ENCODE results near the gene ATP13A2. TPM values are rescaled to one million over a fixed set of nuclear protein-coding genes. Genes with fewer than 3 reads are reported as not detected.

Gene ATP13A2
- total and polyA plus RNA-seq, 8 donors: 11.1 to 249 (median 24.8) TPM

DNA sequence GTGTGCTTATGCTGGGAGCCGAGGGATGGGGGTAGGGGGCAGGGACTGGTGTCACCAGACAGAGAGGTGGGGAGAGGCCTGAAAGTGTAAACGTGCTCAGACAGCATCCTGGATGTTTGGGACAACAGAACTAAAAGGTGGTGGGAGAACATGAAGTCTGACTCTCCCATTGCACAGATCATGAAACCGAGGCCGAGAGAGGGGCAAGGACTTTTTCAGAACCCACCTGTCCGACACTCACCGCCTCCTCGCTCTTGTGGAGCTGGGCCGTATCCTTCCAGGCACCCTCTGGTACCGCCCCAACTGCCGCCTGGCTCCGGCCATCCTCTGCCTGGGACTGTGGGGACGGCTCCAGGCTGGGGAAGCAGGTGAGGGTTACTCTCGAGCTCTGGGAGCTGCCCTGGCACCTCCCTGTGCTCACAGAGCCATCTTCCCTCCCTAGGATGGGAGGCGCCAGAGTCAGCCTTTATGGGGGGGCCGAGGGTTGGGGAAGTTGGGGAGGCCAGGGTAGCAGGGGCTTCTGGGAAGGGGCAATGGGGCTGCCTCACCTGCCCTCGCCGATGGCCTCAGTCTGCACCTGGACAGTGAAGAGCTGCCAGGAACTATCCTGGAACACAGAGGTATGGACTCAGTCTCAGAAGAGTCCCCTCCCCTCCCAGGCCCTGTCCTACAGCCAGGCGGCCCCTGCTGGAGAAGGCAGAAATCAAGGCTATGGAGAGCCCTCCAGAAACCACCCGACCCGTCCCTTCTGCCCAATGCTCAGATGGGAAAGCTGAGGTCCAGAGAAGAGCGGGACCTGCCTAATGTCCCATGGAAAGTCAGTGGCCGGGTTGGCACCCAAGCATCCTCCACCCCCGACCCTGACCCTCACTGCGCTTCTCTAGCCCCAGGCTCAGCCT, 7.0 kb downstream of the ATP13A2 start:
- intact Hi-C loops (cut with DNase I; ENCODE audit: low total_unique reads): no loop called here
- peaks cover under 1 to 7% (median 3%) of the 10 kb centered on the region in 4 donors for H3K4me1 ChIP-seq
- peaks cover 36 to 74% (median 66%) of the 10 kb centered on the region in 4 donors for H3K36me3 ChIP-seq
- H3K27ac ChIP-seq: no peak overlapping the region
- H3K9me3 ChIP-seq: no peaks in the 10 kb centered on the region
- no peaks in the 10 kb centered on the region for H3K27me3 ChIP-seq
- DNase-seq: no peak
- no peak for TF ChIP-seq POLR2AphosphoS5 (IDR thresholded peaks at IDR 0.05)
- TF ChIP-seq, protein P1, sequence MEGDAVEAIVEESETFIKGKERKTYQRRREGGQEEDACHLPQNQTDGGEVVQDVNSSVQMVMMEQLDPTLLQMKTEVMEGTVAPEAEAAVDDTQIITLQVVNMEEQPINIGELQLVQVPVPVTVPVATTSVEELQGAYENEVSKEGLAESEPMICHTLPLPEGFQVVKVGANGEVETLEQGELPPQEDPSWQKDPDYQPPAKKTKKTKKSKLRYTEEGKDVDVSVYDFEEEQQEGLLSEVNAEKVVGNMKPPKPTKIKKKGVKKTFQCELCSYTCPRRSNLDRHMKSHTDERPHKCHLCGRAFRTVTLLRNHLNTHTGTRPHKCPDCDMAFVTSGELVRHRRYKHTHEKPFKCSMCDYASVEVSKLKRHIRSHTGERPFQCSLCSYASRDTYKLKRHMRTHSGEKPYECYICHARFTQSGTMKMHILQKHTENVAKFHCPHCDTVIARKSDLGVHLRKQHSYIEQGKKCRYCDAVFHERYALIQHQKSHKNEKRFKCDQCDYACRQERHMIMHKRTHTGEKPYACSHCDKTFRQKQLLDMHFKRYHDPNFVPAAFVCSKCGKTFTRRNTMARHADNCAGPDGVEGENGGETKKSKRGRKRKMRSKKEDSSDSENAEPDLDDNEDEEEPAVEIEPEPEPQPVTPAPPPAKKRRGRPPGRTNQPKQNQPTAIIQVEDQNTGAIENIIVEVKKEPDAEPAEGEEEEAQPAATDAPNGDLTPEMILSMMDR (IDR thresholded peaks at IDR 0.05): no peak
- no peak for TF ChIP-seq POLR2A (IDR thresholded peaks at IDR 0.05)
- TF ChIP-seq EP300 (IDR thresholded peaks at IDR 0.05): no peak
- H3K4me3 ChIP-seq: no peak overlapping the region
- WGBS, 5 donors: 93 to 95% (median 94%) methylated on average over 20 to 24 of the region's 24 CpGs

DNA sequence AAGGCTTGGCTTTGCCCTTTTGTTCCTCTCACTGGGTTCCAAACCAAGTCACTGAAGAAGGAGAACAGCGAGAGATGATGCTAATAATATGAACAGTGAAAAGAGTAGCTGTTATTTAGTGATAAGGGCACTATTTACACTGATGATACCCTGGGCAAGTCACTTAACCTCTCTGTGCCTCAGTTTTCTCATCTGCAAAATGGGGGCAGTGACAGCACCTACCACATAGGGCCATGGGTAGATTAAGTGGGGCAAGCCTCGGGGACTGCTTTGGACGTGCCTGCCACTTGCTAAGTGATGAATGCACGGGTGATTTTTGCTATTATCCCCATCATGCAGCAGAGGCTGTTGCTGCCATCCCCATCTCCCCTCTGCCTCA, 9.2 kb downstream of the ATP13A2 start:
- TF ChIP-seq POLR2A (IDR thresholded peaks at IDR 0.05): no peak
- TF ChIP-seq POLR2AphosphoS5 (IDR thresholded peaks at IDR 0.05): no peak
- TF ChIP-seq EP300 (IDR thresholded peaks at IDR 0.05): no peak
- TF ChIP-seq, protein P1 (IDR thresholded peaks at IDR 0.05): no peak
- Histone ChIP-seq H3K4me3 (no peak overlapping the region), H3K27ac (no peak overlapping the region), H3K4me1 (no peaks in the 10 kb centered on the region), H3K36me3 (peaks cover 41 to 96% (median 88%) of the 10 kb centered on the region in 4 donors), H3K9me3 (no peaks in the 10 kb centered on the region), H3K27me3 (no peaks in the 10 kb centered on the region)
- intact Hi-C loops (cut with DNase I; ENCODE audit: low total_unique reads): no loop called here
- 89 to 98% (median 95%) methylated on average over 4 of the region's 4 CpGs for WGBS, 5 donors
- no peak for DNase-seq

GRCh38 chr1:17001760-17002523, 9.8 kb downstream of the ATP13A2 start:
- H3K4me1 ChIP-seq: no peaks in the 10 kb centered on the region
- H3K27ac ChIP-seq: no peak overlapping the region
- no peaks in the 10 kb centered on the region for H3K9me3 ChIP-seq
- WGBS, 5 donors: 92 to 97% (median 95%) methylated on average over 12 to 19 of the region's 19 CpGs
- no peak for TF ChIP-seq POLR2A (IDR thresholded peaks at IDR 0.05)
- TF ChIP-seq, protein P1 (IDR thresholded peaks at IDR 0.05): no peak
- no peak for TF ChIP-seq POLR2AphosphoS5 (IDR thresholded peaks at IDR 0.05)
- TF ChIP-seq EP300 (IDR thresholded peaks at IDR 0.05): no peak
- intact Hi-C loops (cut with DNase I; ENCODE audit: low total_unique reads): no loop called here
- no peaks in the 10 kb centered on the region for H3K27me3 ChIP-seq
- no peak overlapping the region for H3K4me3 ChIP-seq
- DNase-seq: no peak
- peaks cover 41 to 99% (median 93%) of the 10 kb centered on the region in 4 donors for H3K36me3 ChIP-seq

- H3K4me1 ChIP-seq: no peaks in the 10 kb centered on the region
These were observed 11.9 kb downstream of the ATP13A2 start for GRCh38 chr1:16999863-17000262.

More at GRCh38 chr1:16999863-17000262, 11.9 kb downstream of the ATP13A2 start:
- H3K27me3 ChIP-seq: no peaks in the 10 kb centered on the region
- DNase-seq: no peak
- no peaks in the 10 kb centered on the region for H3K9me3 ChIP-seq
- no peak overlapping the region for H3K27ac ChIP-seq
- H3K36me3 ChIP-seq: peaks cover 39 to 100% (median 99%) of the 10 kb centered on the region in 4 donors
- no peak for TF ChIP-seq POLR2A (IDR thresholded peaks at IDR 0.05)
- no peak for TF ChIP-seq EP300 (IDR thresholded peaks at IDR 0.05)
- TF ChIP-seq POLR2AphosphoS5 (IDR thresholded peaks at IDR 0.05): no peak
- TF ChIP-seq, protein P1 (IDR thresholded peaks at IDR 0.05): no peak
- intact Hi-C loops (cut with DNase I; ENCODE audit: low total_unique reads): no loop called here
- 92 to 95% (median 93%) methylated on average over 6 to 8 of the region's 8 CpGs for WGBS, 5 donors
- no peak overlapping the region for H3K4me3 ChIP-seq

Data from stomach (tissue), 9 donors.